GM12892 (cell line): ENCODE results near the gene SUPT5H.
"Not testable (repeated sequence)": the region's sequence is repeated elsewhere in the genome, so short reads cannot be mapped to it uniquely, and the experiment has no call there.

Source experiments
- DNase-seq: peaks from one replicate; pipeline ENCODE4 v3.0.0; 2011; ENCODE audit not compliant: insufficient read length
- FAIRE-seq: peaks from 2 replicates; lab custom pipeline; 2011; peaks lifted over from hg19 to GRCh38; lab: Jason Lieb, UNC
- POLR2A ChIP-seq: IDR thresholded peaks from 2 replicates; pipeline ENCODE4 v1.6.1; 2011; ENCODE audit warnings: low read depth, low read length, control low read depth
- POLR2AphosphoS5 ChIP-seq: IDR thresholded peaks from 2 replicates; pipeline ENCODE4 v1.6.1; 2011; ENCODE audit warnings: low read depth, low read length, control low read depth
- TAF1 ChIP-seq: IDR thresholded peaks from 2 replicates; pipeline ENCODE4 v1.6.1; 2011; ENCODE audit warnings: low read depth, mild to moderate bottlenecking, control low read depth, low read length, borderline replicate concordance

SUPT5H gene

DNA sequence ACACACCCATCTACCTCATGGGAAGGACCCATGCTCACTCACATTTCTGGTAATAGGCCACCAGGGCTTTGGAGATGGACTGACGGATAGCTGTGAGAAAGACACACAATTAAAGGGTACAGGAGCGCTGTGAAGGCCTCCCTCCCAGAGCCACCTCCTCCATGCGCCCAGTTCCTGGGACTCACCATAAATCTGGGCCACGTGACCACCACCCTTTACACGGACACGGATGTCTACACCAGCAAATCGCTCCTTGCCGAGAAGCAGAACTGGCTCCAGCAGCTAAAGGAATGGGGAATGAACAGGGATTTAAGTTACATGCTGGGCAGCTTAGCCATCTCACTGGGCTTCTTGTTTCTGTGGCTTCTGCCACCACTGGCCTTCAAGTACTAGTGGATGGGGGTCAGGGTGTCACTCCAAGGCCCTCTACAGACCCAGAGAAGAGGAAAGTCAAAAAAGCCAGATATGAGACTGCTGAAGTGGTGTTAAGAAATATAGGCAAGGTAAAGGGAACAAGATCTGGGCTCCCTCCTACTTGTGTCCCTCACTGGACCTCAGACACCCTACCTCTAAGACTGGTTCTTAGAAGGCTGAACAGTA is 11.8 kb upstream of the SUPT5H start:
- TF ChIP-seq POLR2A (0 out of 2 replicates have a peak, but pooled peaks have one; percentile 30), TAF1 (no peak), POLR2AphosphoS5 (peak; percentile 67)
- DNase-seq = no peak

DNA sequence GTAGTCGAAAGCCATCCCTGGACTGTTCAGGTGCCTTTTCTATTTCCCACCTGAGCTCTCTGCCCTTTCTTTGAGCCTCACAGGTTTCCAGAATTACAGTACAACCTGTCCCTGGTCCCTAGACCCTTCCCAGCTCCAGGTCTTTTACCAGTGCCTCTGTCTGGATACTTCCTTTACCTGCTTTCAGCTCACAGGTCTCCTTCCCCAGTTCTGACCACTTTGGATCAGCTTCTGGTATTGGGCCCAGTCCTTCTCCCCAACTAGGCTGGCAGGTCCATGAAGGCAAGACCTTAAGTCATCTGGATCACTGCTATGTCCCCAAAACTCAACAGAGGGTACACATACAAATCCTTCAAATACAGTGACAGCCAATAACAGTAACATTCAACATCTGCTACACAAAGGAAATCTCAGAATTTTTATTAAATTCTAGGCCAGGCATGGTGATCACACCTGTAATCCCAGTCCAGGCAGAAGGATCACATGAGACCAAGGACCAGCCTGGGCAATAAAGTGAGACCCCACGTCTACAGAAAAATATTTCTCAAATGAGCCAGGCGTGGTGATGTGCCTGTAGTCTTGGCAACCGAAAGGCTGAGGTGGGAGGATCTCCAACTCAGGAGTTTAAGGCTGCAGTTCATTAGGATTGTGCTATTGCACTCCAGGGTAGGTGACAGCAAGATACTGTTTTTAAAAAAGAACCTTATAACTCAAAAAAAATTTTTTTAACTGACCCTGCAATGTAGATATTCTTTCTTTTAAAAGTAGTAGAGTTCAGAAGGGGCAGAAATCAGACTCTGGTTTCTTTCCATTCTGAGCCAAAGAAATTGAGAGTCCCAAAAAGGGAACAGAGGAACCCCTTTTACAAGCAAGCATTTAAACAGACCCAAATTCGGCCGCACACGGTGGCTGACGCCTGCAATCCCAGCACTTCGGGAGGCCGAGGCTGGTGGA is 11.0 kb upstream of the SUPT5H start:
- FAIRE-seq = no peak
- DNase-seq = no peak
- TF ChIP-seq TAF1 (no peak), POLR2AphosphoS5 (no peak), POLR2A (peak; percentile 13; the same call in 1 of the 2 replicates)

More for the DNA sequence above, 11.8 kb upstream of the SUPT5H start:
- no peak for FAIRE-seq

DNA sequence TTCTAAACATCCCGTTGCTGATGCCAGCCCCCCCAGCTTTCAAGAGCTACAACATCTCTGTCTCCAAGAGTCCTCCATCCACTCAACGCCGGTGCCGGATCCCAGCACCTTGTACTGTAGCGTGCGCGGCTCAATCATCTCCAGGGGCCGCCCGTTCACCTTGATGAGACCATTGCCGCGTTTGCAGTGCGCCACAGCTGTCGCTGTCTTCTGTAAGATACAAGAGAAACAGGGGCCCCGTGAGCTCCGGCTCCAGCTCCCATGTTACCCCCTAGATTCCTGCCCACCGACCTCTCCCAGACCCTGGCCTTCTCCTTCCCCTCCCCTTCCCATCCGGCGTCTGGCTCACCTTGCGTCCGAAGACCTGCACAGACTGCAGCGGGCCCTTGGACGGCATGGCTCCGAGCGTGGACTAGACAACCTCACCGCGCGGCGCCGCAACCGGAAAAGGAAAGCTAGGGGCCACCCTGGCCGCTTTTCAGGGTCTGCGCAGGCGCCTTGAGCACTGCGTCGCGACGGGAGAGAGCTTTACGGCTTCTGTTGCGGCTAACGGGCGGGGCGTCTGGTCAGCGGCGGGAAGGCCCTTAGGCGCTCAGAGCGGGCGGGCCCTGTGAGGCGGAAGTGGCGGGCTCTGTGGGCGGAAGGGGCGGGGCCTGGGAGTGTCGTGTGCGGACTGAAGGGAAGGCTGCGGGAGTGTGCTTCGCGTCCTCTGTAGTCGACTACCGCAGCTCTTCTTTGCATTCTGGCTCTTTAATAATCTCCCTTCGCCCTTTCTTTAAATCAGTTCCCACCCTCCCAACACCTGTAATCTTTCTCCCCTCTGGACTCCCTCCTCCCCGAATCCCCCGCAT is 9.7 kb upstream of the SUPT5H start, which contains the start of gene RPS16:
TSS of gene RPS16 (minus strand) at position 451 of the 851 bp plus-strand sequence. CDS start at position 397, 54 bp downstream.
- TF ChIP-seq POLR2AphosphoS5 = peak; percentile 100
- peak; percentile 99 for TF ChIP-seq TAF1
- TF ChIP-seq POLR2A = peak; percentile 100
- DNase-seq (peak; percentile 88), FAIRE-seq (peak; percentile 92)

- FAIRE-seq (no peak), DNase-seq (no peak)
- TF ChIP-seq POLR2A (no peak), POLR2AphosphoS5 (no peak), TAF1 (no peak)
Observed at GRCh38 chr19:39436350-39436716, 9.0 kb upstream of the SUPT5H start.

- FAIRE-seq (no peak), DNase-seq (no peak)
- TF ChIP-seq POLR2AphosphoS5 = no peak
Observed at GRCh38 chr19:39438270-39438934, 7.0 kb upstream of the SUPT5H start.

GRCh38 chr19:39444598-39445195 is 685 bp upstream of the SUPT5H start:
- TF ChIP-seq POLR2AphosphoS5 (no peak), TAF1 (no peak), POLR2A (no peak)
- FAIRE-seq (no peak), DNase-seq (no peak)

- no peak for DNase-seq
- TF ChIP-seq POLR2AphosphoS5 = no peak
- no peak for TF ChIP-seq TAF1
- TF ChIP-seq POLR2A = no peak
- no peak for FAIRE-seq
Observed at GRCh38 chr19:39446365-39447084, 1.1 kb downstream of the SUPT5H start.

DNA sequence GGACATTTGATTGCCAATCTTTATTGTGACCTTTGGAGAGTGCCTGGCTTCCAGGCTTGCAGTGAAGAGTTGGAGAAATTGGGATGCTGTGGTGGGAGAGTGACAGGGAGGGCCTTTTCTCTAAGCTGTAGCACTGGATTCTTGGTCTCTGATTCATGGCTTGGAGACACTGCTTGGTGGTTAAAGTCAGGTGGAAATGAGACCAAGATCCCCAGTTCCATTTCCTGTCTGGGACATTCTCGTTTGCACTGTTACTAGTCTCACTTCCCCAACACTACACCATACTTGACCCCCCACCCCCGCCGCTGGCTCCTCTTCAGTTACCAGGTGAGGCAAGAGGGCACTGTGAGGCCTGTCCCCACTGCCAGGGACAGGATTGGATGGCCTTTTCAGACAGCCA is 2.9 kb downstream of the SUPT5H start:
- no peak for TF ChIP-seq POLR2AphosphoS5
- no peak for FAIRE-seq
- DNase-seq = peak; percentile 48

DNA sequence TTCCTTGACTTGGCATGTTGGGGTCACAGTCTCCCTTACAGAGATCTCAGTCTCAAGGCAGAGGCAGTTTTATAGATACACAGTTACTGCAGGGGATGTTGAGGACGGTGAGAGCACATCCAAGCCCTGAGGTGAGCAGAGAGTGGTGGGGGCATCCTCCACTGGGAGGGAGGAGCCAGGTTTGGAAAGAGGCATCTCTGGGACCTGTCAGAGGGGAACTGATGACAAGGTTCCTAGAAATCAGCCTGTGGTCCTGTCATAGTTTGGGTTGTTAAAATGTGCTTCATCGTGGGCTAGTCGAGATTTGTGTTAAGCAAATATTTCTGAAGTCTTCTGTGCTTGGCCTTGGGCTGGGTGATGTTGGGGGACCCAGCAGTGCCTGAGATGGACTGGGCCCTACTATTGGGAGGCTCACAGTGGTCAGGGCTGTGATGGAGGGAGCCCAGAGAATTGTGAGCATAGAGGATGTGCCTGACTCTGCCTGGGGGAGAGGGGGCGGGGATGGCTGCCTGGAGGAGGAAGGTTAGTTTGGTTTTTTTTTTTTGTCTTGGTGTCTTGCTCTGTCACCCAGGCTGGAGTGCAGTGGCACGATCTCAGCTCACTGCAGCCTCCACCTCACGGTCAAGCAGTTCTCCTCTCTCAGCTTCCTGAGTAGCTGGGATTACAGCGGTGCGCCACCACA is 3.9 kb downstream of the SUPT5H start:
- no peak for DNase-seq
- FAIRE-seq = no peak
- no peak for TF ChIP-seq POLR2A
- no peak for TF ChIP-seq TAF1
- TF ChIP-seq POLR2AphosphoS5 = no peak

GRCh38 chr19:39451257-39451656 is 5.9 kb downstream of the SUPT5H start:
- FAIRE-seq, DNase-seq: not testable (repeated sequence)

GRCh38 chr19:39463403-39463802 is 18.0 kb downstream of the SUPT5H start:
- DNase-seq (no peak), FAIRE-seq (no peak)
- TF ChIP-seq POLR2AphosphoS5 (no peak), TAF1 (no peak), POLR2A (no peak)
